Activated CD4-positive, CD25-positive, alpha-beta regulatory T cell treated with anti-CD3 and anti-CD28 coated beads, Interleukin-2, amount 50 U/mL, for 72 hours (primary cell): ENCODE measurements around the gene POLR1E.

Experiments
- DNase-seq: peaks from one replicate; pipeline ENCODE4 v3.0.0; 2021

POLR1E gene

GRCh38 chr9:37541465-37541864, 55.7 kb downstream of the POLR1E start:
- no peak for DNase-seq

- DNase-seq, result no peak
Observed at GRCh38 chr9:37542488-37542887, 56.7 kb downstream of the POLR1E start.

GRCh38 chr9:37542895-37543294, 57.1 kb downstream of the POLR1E start:
- no peak for DNase-seq

- no peak for DNase-seq
Observed at GRCh38 chr9:37543468-37543867, 57.7 kb downstream of the POLR1E start.

DNA sequence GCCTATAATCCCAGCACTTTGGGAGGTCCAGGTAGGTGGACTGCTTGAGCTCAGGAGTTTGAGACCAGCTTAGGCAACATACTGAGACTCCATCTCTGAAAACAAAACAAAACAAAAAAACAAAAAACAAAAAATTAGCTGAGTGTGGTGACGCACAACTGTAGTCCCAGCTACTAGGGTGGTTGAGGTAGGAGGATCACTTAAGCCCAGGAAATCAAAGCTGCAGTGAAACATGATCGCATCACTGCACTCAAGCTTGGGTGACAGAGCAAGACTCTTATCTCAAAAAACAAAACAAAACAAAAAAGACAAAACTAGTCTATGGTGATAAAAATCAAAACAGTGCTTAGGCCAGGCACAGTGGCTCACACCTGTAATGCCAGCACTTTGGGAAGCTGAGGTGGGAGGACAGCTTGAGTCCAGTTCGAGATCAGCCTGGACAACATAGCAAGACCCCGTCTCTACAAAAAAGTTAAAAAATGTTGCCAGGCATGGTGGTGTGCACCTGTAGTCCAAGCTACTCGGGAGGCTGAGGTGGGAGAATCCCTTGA, 61.7 kb downstream of the POLR1E start:
- DNase-seq, result no peak

- DNase-seq, result no peak
Observed at GRCh38 chr9:37549527-37549926, 63.8 kb downstream of the POLR1E start.

DNA sequence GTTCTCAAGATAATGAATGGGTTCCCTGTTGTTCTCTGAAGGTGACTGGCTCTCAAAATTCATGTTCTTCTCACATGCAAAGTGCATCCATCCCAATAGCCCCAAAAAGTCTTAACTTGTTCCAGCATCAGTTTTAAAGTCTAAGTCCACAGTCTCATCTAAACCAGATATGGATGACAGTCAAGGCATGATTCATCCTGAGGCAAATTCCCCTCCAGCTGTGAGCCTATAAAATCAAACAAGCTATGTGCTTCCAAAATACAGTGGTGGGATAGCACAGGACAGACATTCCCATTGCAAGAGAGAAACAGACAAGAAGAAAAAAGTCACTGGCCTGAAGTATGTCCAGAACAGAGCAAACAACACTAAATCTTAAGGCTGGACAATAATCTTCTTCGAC, 65.0 kb downstream of the POLR1E start:
- DNase-seq, result no peak

- DNase-seq, result no peak
Observed at GRCh38 chr9:37551468-37551867, 65.7 kb downstream of the POLR1E start.

GRCh38 chr9:37551888-37552287, 66.1 kb downstream of the POLR1E start:
- no peak for DNase-seq
